Spleen (tissue), 11 donors: ENCODE results near the gene CKAP2L. TPM values are rescaled to one million over a fixed set of nuclear protein-coding genes. Genes with fewer than 3 reads are reported as not detected.

Source experiments
- DNase-seq: peaks from one replicate; pipeline ENCODE4 v3.0.0-alpha.2; 2020
- H3K27ac ChIP-seq, 8 donors: fragments of 200-600 bp; sonication (generic) in 7 of 8; 1 replicate in 4 of 8; 2 replicates in 4 of 8; pipeline versions ENCODE4 v1.5.0 to v1.8.0; 2016 to 2021; ENCODE audit warnings: inconsistent platforms in 4 of 8, mild to moderate bottlenecking in 4 of 8, moderate library complexity in 1 of 8
- H3K27me3 ChIP-seq, 7 donors: fragments of 200-600 bp; sonication (generic) in 6 of 7; replicated peaks in 1 of 7; 1 replicate in 4 of 7; 2 replicates in 3 of 7; pipeline versions ENCODE4 v1.5.0 to v1.8.0; 2016 to 2021; ENCODE audit warnings: inconsistent platforms in 3 of 7, mild to moderate bottlenecking in 1 of 7
- H3K36me3 ChIP-seq, 6 donors: fragments of 200-600 bp; sonication (generic) in 5 of 6; 1 replicate in 4 of 6; 2 replicates in 2 of 6; pipeline versions ENCODE4 v1.5.0 to v1.8.0; 2016 to 2021; ENCODE audit warnings: inconsistent platforms in 2 of 6
- H3K4me1 ChIP-seq, 6 donors: fragments of 200-600 bp; sonication (generic) in 5 of 6; 1 replicate in 3 of 6; 2 replicates in 3 of 6; pipeline versions ENCODE4 v1.5.0 to v1.8.0; 2016 to 2021; ENCODE audit warnings: inconsistent platforms in 3 of 6
- H3K4me3 ChIP-seq, 8 donors: fragments of 200-600 bp; sonication (generic) in 7 of 8; 1 replicate in 4 of 8; 2 replicates in 4 of 8; pipeline versions ENCODE4 v1.5.0 to v1.8.0; 2016 to 2021; ENCODE audit warnings: inconsistent platforms in 4 of 8, mild to moderate bottlenecking in 4 of 8, moderate library complexity in 2 of 8
- H3K9me3 ChIP-seq, 8 donors: fragments of 200-600 bp; sonication (generic) in 7 of 8; 1 replicate in 4 of 8; 2 replicates in 4 of 8; pipeline versions ENCODE4 v1.5.0 to v1.8.0; 2016 to 2021; ENCODE audit warnings: inconsistent platforms in 4 of 8
- POLR2A ChIP-seq, 3 donors: fragments of 450-650 bp; IDR thresholded peaks; one replicate each; pipeline ENCODE4 v1.5.1; 2017; ENCODE audit warnings: antibody characterized with exemption in 3 of 3, mild to moderate bottlenecking in 1 of 3
- POLR2AphosphoS5 ChIP-seq, 3 donors: sonication (generic); formaldehyde crosslinking; IDR thresholded peaks; one replicate each; pipeline ENCODE4 v1.5.1; 2017; ENCODE audit warnings: antibody characterized with exemption in 3 of 3
- WGBS, 5 donors: extraction: QIAGEN DNeasy Blood & Tissue Kit in 3 of 5; methylation state at CpG; one replicate each; pipeline versions ENCODE4 v1.1.5 to v1.1.7; 2013 to 2018; 5-methylcytosine and 5-hydroxymethylcytosine counted together
- intact Hi-C: fragments of 100-400 bp; cut with DNase I; formaldehyde crosslinking; loops from one replicate; pipeline ENCODE4 v1.15.0; 2023; ENCODE audit warnings: low total_unique reads
- polyA plus RNA-seq, 3 donors: library from polyadenylated mRNA; stranded (reverse); fragments of 200-250 nt; gene quantifications; one replicate each; pipeline ENCODE4 v1.2.1, GENCODE V29; 2013
- total RNA-seq, 7 donors: library from RNA; depleted of rRNA in 3 of 7; stranded (reverse); fragments of >200 nt in 3 of 7; fragmentation: NEBNext Ultra II Directional in 4 of 7; extraction: Animal tissue kit (Norgen Biotek cat#: 25700) in 4 of 7; gene quantifications; one replicate each; pipeline versions ENCODE4 v1.1.0 to v1.2.1, GENCODE V29; 2016 to 2021
- TF ChIP-seq, protein P1 (sequence below), 11 experiments: fragments of 200-600 bp in 7 of 11; fragments of 450-650 bp in 4 of 11; sonication (generic) in 4 of 11; IDR thresholded peaks in 8 of 11; conservative IDR thresholded peaks in 3 of 11; 1 replicate in 7 of 11; 2 replicates in 4 of 11; pipeline versions ENCODE4 v1.4.0 to v1.8.0; 2016 to 2021; ENCODE audit warnings: antibody characterized with exemption in 11 of 11, inconsistent platforms in 4 of 11, mild to moderate bottlenecking in 1 of 11
- donor health status: healthy with polysubstance abuse.
- donor health status: DM: no; HTN: no; CAD: no; lungs with moderate emphysema.
- donor health status: DM: no; HTN: no; CAD: no.
- donor health status: Bipolar disorder and iron deficiency.
- donor health status: healthy.
- donor health status: DM: no; HTN: no; CAD: no.
- donor health status: DM: yes; HTN: yes; CAD: no.

CKAP2L gene
- total and polyA plus RNA-seq, 10 donors: 0.20 to 3.5 (median 1.5) TPM

DNA sequence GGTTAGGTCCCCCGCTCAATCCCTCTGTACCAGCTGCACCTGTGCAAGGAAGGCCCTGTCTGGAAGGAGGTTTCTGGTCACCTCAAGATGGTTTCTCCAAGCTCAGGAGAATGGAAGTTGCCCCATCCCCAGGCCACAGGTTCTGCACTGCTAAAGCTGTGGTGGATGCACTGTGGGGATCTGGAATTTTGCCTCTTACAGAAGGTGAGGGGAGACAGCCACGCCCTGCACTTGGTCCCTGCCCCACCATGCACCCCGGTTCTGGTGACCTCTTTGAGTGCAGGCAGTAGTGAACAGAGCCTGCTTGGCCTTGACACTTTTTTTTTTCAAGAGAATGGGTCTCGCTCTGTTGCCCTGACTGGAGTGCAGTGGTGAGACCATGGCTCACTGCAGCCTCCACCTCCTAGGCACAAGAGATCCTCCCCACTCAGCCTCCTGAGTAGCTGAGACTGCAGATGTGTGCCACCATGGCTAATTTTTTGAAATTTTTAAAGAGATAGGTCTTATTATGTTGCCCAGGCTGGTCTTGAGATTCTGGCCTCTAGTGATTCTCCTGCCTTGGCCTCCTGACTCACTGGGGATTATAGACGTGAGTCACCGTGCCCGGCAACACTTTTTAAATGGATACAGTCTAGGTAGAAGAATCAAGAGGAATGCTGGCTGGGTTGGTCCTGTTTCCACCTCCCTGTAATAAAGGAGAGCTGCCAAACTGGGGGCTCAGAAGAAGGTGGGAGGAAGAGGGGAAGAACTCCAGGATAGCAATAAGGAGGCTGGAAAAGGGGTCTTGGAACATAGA lies 49.4 kb downstream of the CKAP2L start:
- H3K27me3 ChIP-seq: no peaks in the 10 kb centered on the region
- peaks cover 0 to 23% (median 13%) of the 10 kb centered on the region in 6 donors for H3K4me1 ChIP-seq
- no peak overlapping the region for H3K4me3 ChIP-seq
- no peaks in the 10 kb centered on the region for H3K9me3 ChIP-seq
- TF ChIP-seq, protein P1, sequence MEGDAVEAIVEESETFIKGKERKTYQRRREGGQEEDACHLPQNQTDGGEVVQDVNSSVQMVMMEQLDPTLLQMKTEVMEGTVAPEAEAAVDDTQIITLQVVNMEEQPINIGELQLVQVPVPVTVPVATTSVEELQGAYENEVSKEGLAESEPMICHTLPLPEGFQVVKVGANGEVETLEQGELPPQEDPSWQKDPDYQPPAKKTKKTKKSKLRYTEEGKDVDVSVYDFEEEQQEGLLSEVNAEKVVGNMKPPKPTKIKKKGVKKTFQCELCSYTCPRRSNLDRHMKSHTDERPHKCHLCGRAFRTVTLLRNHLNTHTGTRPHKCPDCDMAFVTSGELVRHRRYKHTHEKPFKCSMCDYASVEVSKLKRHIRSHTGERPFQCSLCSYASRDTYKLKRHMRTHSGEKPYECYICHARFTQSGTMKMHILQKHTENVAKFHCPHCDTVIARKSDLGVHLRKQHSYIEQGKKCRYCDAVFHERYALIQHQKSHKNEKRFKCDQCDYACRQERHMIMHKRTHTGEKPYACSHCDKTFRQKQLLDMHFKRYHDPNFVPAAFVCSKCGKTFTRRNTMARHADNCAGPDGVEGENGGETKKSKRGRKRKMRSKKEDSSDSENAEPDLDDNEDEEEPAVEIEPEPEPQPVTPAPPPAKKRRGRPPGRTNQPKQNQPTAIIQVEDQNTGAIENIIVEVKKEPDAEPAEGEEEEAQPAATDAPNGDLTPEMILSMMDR (IDR thresholded peaks at IDR 0.05 in 8 of 11, conservative IDR thresholded peaks at IDR 0.05 in 3 of 11): no peak
- TF ChIP-seq POLR2AphosphoS5 (IDR thresholded peaks at IDR 0.05) (no peak), POLR2A (IDR thresholded peaks at IDR 0.05) (no peak)
- H3K36me3 ChIP-seq: no peaks in the 10 kb centered on the region
- no peak for DNase-seq
- 92 to 97% (median 93%) methylated on average over 7 of the region's 7 CpGs for WGBS, 5 donors
- H3K27ac ChIP-seq: no peak overlapping the region
- intact Hi-C loops: no loop called here

DNA sequence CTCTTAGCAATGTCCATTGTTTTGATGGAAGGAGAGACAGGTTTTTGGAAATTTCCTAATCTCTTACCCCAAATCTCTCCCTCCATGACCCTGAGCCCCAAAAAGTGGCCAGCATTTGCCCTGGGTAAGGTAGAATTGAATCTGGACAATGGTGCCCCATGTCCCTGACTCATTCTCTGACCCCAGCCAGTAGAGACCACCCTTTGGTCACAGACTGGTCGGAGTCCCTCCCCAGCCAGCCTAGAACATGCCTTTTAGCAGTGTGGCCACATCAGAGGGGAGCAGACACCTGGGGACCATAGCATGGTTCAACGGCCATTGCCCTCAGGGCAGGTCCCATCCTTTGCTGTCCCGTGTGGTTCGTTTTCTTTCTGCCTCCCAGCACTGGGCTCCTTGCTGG lies 50.1 kb downstream of the CKAP2L start:
- no peaks in the 10 kb centered on the region for H3K27me3 ChIP-seq
- no peak overlapping the region for H3K4me3 ChIP-seq
- peaks cover 0 to 30% (median 20%) of the 10 kb centered on the region in 6 donors for H3K4me1 ChIP-seq
- DNase-seq: no peak
- no peak overlapping the region for H3K27ac ChIP-seq
- no peaks in the 10 kb centered on the region for H3K9me3 ChIP-seq
- 88 to 98% (median 89%) methylated on average over 4 of the region's 4 CpGs for WGBS, 5 donors
- H3K36me3 ChIP-seq: no peaks in the 10 kb centered on the region
- intact Hi-C loops: no loop called here
- TF ChIP-seq POLR2A (IDR thresholded peaks at IDR 0.05) (no peak), POLR2AphosphoS5 (IDR thresholded peaks at IDR 0.05) (no peak)
- TF ChIP-seq, protein P1 (IDR thresholded peaks at IDR 0.05 in 8 of 11, conservative IDR thresholded peaks at IDR 0.05 in 3 of 11): no peak

- H3K27me3 ChIP-seq: no peaks in the 10 kb centered on the region
- intact Hi-C loops: no loop called here
- no peaks in the 10 kb centered on the region for H3K9me3 ChIP-seq
- WGBS, 5 donors: 80 to 99% (median 97%) methylated on average over 4 to 7 of the region's 7 CpGs
- no peak for TF ChIP-seq POLR2A (IDR thresholded peaks at IDR 0.05)
- TF ChIP-seq, protein P1 (IDR thresholded peaks at IDR 0.05 in 8 of 11, conservative IDR thresholded peaks at IDR 0.05 in 3 of 11): no peak
- TF ChIP-seq POLR2AphosphoS5 (IDR thresholded peaks at IDR 0.05): no peak
- H3K4me3 ChIP-seq: no peak overlapping the region
- DNase-seq: no peak
- H3K36me3 ChIP-seq: no peaks in the 10 kb centered on the region
- peaks cover 0 to 34% (median 24%) of the 10 kb centered on the region in 6 donors for H3K4me1 ChIP-seq
- no peak overlapping the region for H3K27ac ChIP-seq
Measured at GRCh38 chr2:112713926-112714325, 50.5 kb downstream of the CKAP2L start.

GRCh38 chr2:112713585-112713925 lies 50.9 kb downstream of the CKAP2L start:
- H3K9me3 ChIP-seq: no peaks in the 10 kb centered on the region
- TF ChIP-seq POLR2AphosphoS5 (IDR thresholded peaks at IDR 0.05): no peak
- no peak for TF ChIP-seq POLR2A (IDR thresholded peaks at IDR 0.05)
- TF ChIP-seq, protein P1 (IDR thresholded peaks at IDR 0.05 in 8 of 11, conservative IDR thresholded peaks at IDR 0.05 in 3 of 11): no peak
- H3K36me3 ChIP-seq: no peaks in the 10 kb centered on the region
- H3K27ac ChIP-seq: no peak overlapping the region
- H3K27me3 ChIP-seq: no peaks in the 10 kb centered on the region
- intact Hi-C loops: no loop called here
- no peak for DNase-seq
- H3K4me3 ChIP-seq: no peak overlapping the region
- WGBS, 5 donors: 45 to 74% (median 54%) methylated on average over 4 to 7 of the region's 7 CpGs
- H3K4me1 ChIP-seq: peaks cover 0 to 38% (median 28%) of the 10 kb centered on the region in 6 donors
